Measurements from ENCODE around the gene NANOGP8.

The NANOGP8 gene

DNA sequence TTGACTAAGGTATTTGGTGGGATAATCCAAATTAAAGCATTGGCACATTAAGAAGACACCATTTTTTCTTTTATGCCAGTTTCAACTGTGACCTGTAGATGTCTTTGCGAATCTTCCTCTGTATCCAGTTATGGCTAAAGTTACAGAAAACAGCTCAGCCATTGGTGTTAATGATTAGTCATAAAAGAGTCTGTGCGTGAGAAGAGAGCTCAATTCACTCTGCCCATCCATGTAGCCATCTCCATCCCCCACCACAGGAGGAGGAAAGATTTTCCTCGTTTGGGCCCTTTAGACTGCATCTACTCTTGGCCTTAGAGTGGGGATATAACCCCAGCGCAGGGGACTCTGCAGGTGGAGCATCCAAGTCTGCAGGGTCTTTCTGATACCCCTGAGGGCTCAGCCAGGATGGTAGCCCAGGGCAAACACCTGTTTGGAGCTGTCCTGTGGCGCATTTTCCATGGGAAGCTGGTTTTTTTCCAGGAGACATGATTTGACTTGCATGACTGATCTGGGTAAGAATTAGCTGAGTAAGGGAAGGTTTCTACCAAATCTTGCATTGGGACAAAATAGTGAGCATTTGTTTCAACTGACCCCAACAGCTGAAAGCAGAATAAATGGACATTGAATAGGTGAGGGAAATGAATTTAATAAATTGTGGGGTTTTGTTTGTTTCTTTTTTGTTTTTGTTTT is 29.5 kb downstream of the NANOGP8 start:
- no peak for DNase-seq

DNA sequence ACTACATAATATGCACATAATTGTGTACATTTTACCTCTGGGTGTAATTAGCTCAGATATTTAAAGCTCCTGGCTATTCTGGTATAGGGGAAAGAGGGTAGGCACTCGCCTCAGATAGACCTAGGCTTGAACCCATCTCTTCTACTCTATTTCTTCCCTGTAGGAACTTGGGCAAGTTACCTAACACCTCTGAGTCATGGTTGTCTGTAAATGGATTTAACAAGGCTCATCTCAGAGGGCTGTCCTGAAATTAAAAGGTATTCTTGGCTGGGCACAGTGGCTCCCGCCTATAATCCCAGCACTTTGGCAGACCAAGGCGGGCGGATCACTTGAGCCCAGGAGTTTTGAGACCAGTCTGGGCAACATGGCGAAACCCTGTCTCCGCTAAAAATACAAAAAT is 30.7 kb downstream of the NANOGP8 start:
- DNase-seq: no peak

DNA sequence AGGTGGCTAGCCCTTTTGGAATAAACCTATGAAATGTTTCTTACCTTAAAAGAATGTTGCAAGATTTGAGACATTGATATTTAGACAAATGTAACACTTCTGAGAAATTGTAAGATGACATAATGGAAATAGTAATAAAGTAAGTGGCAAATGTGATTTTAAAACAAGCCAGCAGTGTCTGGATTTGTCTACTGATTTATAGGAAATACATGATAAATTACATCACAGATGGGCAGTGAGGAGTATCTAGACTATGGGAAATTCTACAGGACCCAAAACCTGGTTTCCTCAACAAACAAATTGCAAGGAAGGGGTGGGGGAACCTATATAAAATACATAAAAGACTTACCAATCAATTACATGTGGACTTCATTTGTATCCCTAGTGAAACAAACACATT is 37.1 kb downstream of the NANOGP8 start:
- DNase-seq: no peak

DNA sequence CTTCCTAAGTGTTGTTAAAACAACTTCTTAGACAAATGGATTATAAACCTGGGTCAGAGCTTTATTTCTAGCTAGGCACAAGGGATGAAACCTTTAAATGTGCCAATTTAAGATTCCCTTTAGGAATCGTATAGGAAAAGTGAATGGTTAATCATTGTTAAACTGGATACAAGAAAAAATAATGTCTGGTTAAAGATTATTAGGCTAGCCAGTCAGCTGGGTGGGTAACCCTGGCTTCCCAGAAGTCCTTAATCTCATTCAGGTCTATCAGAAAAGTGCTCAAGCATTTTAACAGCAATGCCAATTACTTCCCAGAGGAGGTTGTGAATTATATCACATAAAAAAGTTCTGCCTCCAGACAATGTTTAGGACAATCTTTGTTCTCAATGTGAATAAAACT is 37.6 kb downstream of the NANOGP8 start:
- no peak for DNase-seq

DNA sequence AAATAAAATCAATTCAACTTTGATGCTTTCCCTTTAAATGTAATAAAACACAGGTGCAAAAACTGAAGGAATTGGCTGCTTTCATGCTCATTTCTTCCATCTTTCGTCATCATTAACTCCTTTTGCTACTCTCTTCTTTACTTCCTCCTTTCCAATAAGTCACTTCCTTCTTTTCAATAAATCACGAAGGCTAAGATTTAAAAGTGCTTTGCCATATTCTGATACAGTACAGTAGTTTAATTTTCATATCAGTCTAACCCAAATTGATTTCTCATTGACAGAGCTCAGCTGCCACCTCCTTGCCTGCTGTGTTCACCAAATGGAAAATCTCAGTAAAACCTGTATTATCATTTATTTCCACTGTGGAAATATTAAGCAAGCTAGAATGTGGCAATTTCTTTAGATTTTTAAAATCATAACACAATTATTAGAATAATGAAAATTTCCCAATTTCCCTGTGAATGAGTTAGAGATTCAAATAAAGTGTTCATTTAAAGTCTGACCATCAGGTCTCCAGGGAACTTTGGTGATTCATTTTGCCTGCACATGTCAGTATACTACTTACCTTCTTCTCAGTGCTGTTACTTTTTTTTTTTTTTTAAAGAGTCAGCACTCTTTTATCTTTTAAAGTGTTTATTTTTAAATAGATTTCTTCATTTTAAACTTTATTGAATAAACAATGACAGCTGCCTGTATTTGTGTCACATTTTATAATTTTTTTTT is 41.6 kb downstream of the NANOGP8 start:
- DNase-seq: no peak

DNA sequence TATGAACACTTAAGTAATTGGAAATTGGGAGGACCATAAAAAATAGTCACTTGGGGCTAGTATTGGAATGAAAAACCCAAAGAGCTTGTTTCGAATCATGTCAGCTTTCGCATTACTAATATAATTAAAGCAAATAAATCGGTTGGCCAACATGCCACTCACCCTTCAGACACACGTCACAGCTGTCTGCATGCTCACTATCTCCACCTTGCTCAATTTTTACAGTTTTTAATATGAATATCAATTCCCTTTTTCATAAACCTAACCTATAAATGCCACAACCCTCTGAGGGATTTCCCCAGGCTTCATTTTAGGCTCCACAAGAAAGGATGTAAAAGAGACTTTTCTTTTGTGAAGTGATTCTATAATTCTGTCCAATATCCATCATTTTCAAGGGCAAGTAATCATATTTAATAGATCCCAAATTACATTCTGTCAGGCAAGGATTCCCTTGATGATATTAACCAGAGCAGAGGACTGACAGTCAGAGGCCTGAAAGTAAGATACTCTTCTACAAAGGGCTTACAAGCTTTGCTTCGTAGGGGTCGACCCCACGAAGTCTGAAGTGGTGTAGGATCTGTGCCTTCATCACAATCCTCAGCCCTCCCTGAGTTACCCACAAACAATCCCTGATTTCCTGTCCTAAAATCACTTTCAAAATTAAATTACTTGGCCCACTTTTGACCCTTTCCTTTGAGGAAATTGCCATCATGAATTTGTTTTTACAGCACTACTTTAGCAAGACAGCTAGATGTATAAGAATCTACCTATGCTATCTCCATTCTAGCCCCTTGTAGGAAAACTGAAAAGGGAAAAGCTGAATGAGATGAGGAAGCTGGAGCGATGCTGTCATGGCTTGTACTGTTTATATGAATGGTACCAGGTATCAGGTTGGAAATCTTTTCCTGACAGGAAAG is 44.5 kb downstream of the NANOGP8 start:
- no peak for DNase-seq

DNA sequence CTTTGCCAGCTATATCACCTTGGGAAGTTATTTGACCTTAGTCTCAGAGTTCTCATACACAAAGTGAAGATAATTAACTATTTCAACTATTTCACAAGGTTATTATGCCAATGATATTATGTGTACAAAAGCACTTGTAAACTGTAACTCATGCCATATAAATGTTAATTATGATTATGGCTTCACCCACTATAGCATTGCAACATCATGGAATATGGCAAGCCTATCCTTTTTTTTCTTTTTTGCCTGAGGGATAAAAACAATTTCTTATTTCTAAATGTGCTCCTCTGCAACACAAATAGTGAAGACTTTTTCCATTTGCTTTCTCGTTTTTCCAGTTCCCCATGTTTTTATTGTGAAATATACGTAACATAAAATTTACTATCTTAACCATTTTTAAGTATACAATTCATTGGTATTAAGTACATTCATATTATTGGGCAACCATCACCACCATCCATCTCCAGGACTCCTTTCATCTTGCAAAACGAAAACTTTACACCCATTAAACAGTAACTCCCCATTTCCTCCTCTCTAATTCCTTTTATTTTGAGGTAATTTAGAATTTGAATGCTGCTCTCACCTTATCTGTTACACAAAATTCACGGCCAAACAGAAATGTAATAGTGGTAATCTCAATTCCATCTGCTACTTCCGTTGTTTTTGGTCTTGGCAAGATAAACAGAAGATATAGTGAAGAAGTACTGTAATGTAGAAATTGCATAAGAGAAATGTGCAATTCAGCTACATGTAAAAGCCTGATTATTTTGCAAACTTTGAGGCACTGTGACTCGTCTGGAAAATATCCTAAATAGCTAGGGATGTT is 46.3 kb downstream of the NANOGP8 start:
- DNase-seq: no peak

Measured in central memory CD4-positive, alpha-beta T cell (primary cell).